HG03457 (cell line): ENCODE data around the gene PDE4D.
"Not testable (repeated sequence)": the region's sequence is repeated elsewhere in the genome, so short reads cannot be mapped to it uniquely, and the experiment has no call there.

ENCODE experiments used
- ATAC-seq: cut with Tn5 transposase; IDR thresholded peaks from one replicate; pipeline ENCODE4 v1.9.1; 2021; ENCODE audit warnings: moderate number of reproducible peaks; ENCODE audit not compliant: unreplicated experiment

PDE4D gene

DNA sequence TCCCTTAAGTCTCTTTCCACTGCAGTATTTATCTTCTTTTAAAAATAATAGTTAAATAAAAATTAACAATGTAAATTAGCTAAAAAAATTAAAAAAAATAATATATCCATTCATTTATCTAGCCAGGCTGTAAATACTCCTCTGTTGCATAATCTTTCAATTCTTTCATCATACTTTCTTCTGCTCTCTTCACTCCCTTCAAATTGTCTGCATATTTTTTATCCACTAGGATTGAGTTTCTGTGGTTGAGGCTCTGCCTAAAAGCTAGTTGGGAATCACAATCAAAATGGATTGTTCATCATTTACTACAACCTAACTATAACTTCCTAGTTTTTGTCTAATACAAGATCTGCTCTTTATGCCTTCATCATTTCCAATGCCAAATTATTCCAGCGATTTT is 182.2 kb downstream of the PDE4D start:
- no peak for ATAC-seq

DNA sequence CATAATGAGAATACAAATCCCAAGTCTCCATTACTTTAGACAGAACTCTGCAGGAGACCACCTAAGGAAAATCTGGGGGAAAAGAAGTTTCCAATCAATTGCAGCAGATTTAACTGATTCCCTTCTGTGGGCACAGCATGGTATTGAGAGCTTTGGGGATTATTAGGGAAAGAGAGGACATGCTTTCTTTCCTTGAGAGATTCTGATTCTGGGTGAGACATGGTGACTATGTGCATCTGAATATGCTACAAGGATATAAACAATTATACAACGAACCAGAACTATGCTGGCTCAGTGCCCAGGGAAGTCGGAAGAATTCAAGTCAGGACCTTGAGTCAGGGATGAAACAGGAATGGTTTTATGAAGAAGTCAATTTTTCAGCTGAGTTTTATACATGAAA is 183.7 kb downstream of the PDE4D start:
- ATAC-seq: no peak

DNA sequence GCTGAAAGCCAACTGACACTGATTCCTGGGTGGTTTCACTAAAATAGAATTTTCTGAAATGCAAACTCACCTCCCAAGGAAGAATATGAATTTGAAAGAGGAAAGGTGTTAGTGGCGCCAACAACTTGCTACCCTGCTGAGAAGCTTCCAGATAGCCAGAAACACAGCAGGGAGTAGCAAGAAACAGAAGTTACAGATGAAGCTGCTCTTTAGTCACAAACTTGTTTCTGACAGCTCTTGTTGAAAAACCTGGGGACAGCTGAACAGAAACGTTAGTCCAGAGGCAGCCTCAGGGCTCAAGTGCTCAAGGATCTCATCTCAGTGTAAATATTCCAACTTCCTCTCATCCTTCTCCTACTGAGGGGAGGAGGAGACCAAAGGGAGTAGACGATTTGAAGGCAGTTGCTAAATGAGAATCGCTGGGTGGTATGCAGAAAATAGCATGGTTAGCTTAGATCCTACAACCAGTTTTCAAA is 184.1 kb downstream of the PDE4D start:
- ATAC-seq: no peak

DNA sequence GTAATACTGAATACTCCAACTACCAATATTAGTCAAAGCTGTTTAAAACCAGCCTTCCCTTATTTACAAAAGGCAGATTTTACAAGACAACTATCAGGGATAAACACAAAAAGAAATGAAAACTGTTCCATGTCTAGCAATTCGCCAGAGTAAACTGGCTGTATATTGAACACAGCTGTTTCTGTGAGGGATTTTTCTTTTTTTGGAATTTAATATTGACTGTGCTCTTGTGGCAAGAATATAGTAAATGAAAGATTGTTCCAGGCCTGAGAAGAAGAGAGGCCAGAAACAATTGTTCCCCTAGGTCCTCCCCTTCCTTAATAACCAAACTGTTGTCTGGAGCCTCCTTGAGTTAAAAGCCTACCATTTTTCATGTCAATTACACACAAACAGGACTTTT is 188.6 kb downstream of the PDE4D start:
- ATAC-seq: no peak

DNA sequence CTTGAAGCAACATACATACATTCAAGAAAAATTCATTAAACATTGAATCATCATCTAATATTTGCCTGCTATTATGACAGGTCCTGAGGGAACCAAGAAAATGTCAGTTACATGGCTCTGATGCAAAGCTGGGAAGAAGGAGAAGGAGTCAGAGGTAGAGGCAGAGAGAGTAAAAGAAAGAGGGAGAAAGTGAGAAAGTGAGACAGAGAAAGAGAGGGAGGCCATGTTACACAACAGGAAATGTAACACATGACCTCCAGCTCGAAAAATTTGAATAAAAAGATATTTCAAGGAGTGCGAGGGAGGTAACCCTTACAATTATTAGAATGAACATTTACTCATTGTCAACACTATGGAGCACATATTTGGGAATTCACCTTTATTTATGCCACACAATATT is 189.7 kb downstream of the PDE4D start:
- no peak for ATAC-seq

DNA sequence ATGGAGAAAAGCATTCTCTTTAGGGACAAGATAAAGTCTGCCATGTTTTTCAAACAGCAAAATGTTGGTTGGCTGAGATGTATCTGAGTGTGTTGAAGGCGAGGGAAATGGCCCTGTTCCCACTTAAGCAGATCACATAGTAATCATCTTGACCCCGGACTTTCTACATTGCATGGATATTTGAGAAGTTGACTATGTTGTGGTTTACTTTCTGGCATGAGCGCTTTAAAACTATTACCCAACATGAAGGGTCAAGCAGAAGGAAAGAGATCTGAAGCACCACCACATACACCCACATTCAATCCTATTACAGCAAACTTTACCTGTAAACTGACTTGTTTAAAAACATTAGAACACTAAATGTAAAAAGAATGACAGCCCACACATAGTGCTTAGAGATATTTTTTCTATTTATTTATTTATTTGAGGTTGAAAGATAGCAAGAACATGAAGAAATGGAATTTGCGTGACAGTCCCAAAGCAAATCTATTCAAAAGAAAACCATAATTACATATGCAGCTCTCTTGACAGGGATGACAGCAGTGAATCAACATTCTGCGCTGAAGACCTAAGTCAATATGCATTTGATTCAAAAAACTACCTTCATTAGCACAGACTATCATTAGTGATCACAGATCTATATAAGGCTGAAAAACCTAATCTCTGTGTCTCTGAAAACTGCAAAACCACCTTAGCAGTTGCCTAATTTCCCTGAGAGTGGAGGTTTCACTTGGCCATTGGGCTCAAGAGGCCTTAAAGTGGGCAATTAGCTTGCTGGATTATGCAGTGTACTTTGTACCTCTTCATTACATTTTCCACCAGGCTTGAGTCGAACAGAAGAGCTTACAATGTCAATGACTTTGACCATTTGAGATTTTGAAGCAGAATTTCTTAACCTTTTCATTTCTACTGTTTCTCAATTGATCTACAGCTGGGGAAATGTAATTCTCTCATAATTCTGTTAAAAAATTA is 195.0 kb downstream of the PDE4D start:
- ATAC-seq: no peak

DNA sequence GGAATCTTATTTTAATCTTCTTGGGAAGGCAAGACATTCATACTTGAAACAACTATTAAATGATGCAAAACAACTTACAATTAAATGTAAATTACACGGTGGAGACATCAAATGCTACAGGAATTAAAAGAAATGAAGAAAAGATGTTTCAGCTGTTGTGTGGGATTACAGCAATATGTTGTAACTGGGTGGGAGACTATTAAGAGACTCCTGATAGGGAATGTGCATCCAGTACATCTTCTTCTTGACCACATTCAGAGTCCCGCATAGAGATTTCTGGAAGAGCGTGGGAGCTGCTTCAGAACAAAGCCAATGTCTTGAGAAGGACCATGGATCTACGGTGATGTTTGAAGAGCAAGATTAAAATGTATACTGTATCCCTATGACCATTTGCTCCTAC is 199.1 kb downstream of the PDE4D start:
- no peak for ATAC-seq

DNA sequence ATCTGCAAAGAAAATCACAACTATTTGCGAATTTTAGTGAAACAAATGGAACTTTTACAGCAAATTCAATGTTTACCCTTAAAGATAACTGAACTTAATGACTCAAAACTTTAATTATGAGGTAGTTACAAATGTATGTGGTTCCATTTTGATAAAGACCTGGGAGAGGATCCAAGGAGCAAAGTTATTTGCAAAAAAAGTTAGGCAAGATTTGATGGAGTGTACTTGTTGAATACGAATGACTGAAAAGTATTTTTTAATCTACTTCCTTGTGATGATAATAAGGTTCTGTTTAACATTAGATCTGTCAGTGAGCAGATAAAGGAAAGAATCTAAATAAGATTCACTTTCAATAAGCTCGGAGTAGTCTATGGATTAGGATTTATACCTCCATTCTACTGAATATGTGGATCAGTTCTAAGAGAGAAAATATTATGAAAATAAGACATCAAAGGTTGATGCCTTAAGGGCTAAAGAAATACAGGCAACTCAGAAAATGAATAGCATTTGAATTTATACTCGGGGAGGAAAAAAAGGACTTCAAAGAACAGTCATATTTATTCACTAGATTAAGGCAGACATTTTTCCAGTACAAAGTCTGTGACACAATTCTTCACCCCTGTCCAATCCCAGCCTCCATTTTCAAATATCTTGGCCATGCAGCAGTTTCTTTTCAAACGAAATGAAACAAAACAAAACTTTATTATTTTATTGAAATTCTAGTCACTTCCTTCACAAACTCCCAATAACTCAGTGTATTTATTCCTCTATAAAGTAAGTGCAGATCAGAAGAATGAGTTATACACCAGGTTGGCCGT is 199.8 kb downstream of the PDE4D start:
- ATAC-seq: no peak

DNA sequence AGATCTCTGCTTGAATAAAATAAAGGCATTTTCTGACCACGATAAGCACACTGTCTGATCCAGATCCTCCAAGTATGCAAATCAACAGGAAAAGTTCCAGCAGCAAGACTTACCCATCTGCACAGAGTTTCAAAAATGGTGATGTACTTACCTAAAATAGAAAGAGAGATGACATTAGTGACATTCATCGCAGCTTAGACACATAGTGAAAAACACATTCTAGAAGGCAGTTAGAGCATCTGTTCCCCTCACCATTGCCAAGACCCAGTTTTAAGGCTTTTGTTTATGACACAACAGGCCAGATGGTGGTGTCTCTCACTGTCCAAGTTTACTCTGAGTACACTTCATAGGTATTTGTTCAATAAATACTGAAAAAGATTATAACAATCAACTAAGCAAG is 207.7 kb downstream of the PDE4D start:
- ATAC-seq: no peak

DNA sequence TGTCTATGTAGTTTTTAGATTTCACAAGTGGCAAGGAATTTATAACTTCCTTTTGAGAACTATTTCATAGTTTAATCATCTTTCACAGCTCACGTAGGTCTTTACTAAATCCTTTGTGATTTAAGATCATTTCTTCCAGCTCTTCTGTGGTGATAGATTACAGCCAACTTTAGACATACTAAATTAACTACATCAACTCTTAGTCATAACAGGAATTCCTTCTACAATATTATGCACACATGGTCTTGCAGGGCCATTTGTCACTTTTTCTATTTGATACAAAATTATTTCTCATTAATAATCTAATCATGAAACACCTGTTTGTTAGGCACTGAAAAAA is 208.4 kb downstream of the PDE4D start:
- no peak for ATAC-seq

DNA sequence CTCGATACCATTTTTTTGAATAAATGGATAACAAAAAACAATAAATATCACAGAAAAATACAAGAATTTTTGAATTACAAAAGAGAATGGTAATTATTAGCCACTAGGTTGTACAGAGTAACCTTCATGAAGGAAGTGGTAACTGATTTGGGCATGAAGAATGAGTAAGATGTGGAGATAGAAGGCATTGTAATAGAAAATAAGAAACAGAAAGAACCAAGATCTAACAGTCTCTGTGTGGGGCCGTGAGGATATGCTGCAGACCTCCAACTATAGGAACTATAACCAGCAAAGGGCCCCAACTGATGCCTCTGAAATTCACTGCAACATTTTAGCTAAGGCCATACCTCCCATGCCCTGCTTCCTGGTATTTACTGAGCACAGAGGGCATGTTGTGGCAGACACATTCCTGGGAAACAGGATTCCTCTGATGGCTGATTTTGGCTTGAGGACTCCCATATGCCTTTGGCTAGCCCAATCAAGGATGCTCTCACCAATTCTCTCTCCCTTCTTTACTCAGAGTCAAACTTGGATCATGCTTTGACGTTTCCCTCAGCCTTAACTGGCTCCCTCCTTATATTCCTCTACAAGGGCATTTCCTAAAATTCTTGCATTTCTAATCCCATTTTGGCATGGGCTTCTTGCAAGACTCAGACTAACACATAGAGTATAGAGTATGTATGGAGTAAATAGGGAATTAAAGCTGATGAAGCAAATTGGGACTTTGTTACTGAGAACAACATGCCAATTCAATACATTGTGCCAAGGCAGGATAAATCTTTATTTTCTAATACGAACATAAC is 208.9 kb downstream of the PDE4D start:
- no peak for ATAC-seq

DNA sequence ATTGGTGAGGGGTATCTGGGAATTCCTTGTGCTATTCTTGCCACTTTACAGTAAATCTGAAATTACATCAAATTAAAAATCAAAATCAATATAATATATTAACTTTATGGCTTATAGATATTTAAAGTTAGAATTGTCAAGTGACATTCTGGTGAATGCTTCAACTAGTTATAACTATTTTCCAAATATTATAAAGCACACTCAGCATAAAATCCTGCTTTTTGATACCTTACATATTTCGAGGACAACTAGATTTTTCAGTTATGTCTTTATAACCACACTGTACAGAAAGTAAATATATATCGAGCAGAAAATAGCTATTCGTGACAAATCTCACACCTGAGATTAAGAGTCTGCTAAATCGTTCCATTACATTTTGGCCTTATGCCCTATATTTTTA is 210.2 kb downstream of the PDE4D start:
- ATAC-seq: no peak

DNA sequence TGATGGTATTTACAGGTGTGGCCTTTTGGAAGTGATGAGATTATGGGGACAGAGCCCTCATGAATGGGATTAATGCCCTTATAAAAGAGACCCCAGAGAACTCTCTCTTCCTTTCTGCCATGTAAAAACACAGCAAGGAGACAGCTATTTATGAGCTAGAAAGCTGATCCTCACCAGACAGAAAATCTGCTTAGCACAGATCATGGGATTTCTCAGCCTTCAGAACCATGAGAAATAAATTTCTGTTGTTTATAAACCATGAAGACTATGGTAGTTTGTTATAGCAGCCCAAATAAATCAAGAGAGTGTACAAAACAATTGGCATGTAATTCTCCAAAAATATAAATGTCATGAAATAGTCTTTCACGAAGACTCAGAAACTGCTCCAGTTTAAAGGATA is 211.0 kb downstream of the PDE4D start:
- no peak for ATAC-seq

DNA sequence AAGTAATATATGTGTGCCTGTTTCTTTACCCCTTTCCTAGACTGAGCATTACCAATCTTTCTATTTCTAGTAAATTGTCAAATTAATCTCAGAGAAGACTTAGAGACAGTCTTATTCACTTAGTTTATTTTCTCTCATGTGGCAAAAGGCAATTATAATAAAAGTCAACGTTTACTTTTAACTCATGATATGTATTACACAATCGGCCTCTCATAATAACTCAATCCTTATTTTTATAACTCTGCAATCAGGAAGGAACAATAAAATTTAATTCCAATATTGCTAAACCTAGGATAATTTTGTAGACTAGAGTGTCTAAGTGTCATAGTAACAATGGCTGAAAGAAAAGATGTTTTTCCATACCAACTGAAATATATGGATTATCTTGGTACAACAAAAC is 214.6 kb downstream of the PDE4D start:
- no peak for ATAC-seq

DNA sequence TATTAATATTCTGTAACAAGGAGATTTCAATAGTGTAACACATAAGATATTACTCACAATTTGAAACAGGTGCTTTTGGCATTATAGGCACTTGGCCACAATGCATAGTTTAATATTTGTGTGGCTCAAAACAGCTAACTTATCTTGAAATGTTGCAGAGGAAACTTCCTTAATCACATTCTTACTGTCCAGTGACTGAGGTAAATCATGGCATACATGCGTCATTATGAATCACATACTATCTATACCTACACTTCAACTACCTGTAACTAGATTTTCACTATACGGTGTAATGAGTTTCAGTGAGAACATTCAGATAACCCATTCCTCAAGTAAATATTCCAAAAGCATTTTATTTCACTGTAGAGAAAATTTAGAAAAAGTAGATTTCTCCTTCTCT is 218.8 kb downstream of the PDE4D start:
- no peak for ATAC-seq

DNA sequence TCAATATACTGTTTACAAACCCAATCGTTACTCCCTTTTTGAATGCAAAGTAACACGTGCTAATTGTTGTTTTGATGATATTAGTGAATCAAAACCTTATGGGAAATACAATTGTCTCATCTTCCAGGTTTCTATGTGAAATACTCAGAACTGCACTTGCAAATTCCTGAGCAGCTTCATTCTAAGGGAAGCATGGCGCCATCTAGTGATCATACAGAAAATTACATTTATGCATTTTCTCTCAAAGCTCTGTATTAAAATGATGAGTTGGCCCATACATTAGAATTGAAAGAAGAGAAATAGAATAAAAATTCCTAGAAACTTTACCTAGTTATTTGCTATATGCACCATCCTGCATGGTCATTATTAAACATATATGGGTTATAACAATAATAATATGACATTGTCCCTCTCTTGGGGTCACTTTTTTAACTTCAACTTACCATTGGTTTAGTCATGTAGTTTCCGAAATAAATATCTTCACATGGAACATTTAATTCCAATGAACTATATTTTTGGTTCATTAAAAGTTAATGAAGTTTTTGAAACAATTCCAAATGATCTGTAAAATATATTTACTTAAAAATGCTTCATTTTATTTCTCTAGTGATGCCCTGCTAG is 220.0 kb downstream of the PDE4D start:
- ATAC-seq: no peak

DNA sequence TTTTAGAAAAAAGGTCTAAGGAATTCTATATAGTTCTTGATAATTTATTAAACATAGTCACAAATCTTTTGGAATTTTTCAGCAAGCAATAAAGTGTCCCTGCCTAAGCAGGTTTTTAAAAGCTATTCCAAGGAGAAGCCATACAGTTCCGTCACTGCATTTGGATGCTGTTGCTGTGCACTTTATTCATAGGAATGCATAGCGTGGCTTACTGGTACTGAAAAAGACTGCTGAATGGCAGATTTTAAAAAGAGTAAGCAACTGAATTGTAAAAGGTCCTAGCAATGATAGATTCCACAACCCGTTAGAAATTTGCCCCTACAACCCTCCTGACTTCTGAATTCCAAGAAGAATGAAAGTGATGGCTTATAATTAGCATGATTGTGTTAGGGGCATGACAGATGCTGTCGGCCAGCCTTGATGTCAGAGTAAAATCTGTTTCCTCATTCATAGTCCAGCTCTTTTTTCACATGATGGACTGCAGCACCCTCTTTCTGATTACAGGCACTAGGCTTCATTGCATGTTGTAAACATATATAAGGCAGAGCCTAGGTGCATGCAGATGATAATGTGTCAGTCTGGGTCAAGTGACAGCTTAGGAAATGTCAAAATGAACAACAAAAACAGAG is 227.0 kb downstream of the PDE4D start:
- no peak for ATAC-seq

DNA sequence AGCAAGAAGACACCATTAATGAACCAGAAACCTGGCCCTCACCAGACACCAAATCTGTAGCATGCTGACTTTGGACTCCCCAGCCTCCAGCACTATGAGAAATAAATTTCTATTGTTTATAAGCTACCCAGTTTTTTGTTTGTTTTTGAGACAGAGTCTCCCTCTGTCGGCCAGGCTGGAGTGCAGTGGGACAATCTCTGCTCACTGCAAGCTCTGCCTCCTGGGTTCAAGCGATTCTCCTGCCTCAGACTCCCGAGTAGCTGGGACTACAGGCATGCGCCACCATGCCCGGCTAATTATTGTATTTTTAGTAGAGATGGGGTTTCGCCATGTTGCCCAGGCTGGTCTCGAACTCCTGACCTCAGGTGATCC is 227.7 kb downstream of the PDE4D start:
- not testable (repeated sequence) for ATAC-seq

DNA sequence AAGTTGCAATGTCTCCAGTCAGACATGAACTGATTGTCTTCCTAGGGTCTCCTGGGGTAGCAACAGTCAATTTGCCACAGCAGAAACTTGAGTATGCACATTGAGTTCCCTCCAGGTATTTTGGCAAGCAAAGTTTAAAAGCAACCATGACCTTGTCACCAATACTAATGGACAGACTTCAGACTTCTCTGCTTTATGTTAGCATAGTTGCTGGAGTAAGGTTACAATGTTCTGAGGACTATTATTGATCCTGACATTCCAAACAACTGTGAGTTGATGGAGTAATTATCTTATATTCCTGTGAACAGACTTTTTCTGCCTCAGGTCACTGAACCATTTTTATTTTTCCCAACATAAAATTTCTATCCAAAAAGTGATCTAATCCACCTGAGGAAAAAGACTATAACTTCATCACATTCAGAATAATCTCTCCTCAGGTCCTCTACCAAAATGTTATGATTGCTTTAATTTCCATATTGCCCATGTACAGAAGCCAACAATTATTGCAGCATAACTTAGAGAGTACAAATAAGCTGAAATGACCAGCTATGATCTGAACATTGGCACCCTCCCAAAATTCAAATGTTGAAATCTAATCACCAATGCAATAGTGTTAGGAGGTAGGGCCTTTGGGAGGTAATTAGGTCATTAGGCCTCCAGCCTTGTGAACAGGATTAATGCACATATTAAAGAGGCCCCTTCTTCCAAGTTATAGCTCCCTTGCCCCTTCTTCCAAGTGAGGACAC is 228.3 kb downstream of the PDE4D start:
- no peak for ATAC-seq
